Loucy (cell line): ENCODE measurements around the gene LRRC23.

Experiments used
- EZH2phosphoT487 ChIP-seq: fragments of 200-600 bp; IDR thresholded peaks from 2 replicates; pipeline ENCODE4 v1.6.1; 2018; ENCODE audit warnings: antibody characterized with exemption, mild to moderate bottlenecking, moderate library complexity, borderline replicate concordance
- TF ChIP-seq, protein P1 (sequence below): fragments of 200-600 bp; sonication (generic); conservative IDR thresholded peaks from 2 replicates; pipeline ENCODE4 v1.5.1; 2014; ENCODE audit warnings: mild to moderate bottlenecking, antibody characterized with exemption, low read length

DNA sequence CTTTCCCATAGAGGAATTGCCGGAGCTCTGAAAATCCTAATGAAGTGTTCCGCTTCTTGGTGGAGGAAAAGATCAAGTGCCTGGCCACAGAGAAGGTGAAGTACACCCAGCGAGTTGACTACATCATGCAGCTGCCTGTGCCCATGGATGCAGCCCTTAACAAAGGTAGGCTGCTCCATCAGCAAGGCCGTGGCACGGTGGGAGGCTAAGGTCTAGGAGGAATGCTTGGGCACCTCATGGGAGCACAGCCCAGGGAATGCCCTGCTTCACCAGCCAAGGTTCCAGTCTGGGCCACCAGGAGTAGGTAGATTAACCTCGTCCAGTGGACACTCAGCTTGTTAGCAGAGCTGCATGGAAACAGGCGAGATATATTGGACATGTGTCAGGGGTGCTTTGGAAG is 43.7 kb upstream of the LRRC23 start:
- TF ChIP-seq, protein P1, sequence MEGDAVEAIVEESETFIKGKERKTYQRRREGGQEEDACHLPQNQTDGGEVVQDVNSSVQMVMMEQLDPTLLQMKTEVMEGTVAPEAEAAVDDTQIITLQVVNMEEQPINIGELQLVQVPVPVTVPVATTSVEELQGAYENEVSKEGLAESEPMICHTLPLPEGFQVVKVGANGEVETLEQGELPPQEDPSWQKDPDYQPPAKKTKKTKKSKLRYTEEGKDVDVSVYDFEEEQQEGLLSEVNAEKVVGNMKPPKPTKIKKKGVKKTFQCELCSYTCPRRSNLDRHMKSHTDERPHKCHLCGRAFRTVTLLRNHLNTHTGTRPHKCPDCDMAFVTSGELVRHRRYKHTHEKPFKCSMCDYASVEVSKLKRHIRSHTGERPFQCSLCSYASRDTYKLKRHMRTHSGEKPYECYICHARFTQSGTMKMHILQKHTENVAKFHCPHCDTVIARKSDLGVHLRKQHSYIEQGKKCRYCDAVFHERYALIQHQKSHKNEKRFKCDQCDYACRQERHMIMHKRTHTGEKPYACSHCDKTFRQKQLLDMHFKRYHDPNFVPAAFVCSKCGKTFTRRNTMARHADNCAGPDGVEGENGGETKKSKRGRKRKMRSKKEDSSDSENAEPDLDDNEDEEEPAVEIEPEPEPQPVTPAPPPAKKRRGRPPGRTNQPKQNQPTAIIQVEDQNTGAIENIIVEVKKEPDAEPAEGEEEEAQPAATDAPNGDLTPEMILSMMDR = no peak
- no peak for TF ChIP-seq EZH2phosphoT487
